Measurements from ENCODE around the gene RNF207.

RNF207 gene

GRCh38 chr1:6249739-6250689 lies 44.1 kb downstream of the RNF207 start:
- no peak for DNase-seq (ENCODE audit: low spot score)

DNA sequence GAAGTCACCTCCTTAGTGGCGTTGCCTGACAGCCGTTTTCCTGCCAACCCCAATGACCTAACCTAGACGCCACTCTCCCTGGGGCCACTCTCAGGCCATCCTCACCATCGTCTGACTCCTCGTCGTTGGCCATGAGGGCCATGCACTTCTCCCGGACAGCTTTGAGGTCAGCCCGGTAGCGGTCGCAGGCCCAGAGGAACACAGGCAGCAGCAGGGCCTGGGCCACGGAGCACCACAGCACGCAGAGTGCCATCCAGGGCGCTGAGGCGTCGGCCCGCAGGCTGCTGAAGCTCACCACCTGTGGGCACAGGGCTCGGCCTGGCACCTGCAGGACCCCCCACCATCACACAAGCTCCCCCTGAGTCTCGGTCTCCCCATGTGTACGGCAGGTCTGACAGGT lies 45.3 kb downstream of the RNF207 start:
- no peak for DNase-seq (ENCODE audit: low spot score)

DNA sequence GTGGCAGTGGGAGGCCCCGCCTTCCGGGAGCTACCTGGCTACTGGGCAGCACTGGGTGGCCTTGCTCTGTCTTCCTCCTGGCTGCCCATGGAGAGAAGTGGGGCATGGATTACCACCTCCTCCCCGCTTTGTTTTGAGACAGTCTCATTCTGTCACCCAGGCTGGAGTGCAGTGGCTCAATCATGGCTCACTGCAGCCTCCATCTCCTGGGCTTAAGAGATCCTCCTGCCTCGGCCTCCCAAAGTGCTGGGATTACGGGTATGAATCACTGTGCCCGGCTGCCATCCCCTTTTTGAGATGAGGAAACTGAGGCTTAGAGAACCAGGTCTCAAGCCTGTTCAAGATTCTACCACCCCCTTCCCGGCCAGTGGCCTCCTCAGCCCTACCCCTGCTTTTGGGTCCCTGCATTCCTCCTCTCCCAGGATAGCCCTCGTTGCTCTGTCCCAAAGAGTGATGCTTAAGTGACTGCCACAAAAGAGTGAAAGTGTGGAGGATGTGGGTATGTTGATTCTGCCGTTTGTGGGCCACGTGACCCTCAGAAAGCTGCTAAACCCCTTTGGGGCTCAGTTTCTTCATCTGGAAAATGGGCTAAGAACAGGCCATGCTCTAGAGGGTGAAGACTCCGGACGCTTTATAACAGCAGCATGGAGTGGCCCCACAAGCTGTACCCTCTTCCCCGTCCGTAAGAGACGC lies 45.9 kb downstream of the RNF207 start:
- no peak for DNase-seq (ENCODE audit: low spot score)

- DNase-seq (ENCODE audit: low spot score) = no peak
These were observed 46.4 kb downstream of the RNF207 start for GRCh38 chr1:6252374-6252710.

- DNase-seq (ENCODE audit: low spot score) = no peak
These were observed 47.5 kb downstream of the RNF207 start for GRCh38 chr1:6253380-6253779.

DNA sequence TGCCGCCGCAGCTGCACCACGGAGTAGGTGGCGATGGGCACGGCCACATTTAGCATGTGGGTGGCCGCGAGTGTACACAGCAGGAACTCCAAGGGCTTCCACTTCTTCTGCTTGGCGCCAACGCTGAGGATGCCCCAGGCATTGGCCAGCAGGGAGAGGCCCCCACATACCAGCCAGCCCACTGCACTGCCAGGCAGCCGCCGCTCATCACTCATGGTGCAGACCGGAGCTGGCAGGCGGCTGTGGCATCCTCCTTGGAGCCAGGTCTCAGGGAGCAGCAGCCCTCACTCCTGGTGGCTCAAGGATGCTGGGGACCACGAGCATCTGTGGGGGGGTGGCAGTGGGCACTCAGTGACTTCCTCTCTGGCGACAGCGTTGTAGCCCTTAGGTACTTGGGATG lies 48.8 kb downstream of the RNF207 start:
- no peak for DNase-seq (ENCODE audit: low spot score)

- no peak for DNase-seq (ENCODE audit: low spot score)
These were observed 50.7 kb downstream of the RNF207 start for GRCh38 chr1:6256645-6257044.

- DNase-seq (ENCODE audit: low spot score) = no peak
These were observed 51.7 kb downstream of the RNF207 start for GRCh38 chr1:6257541-6258069.

- DNase-seq (ENCODE audit: low spot score) = no peak
These were observed 52.8 kb downstream of the RNF207 start for GRCh38 chr1:6258675-6259074.

DNA sequence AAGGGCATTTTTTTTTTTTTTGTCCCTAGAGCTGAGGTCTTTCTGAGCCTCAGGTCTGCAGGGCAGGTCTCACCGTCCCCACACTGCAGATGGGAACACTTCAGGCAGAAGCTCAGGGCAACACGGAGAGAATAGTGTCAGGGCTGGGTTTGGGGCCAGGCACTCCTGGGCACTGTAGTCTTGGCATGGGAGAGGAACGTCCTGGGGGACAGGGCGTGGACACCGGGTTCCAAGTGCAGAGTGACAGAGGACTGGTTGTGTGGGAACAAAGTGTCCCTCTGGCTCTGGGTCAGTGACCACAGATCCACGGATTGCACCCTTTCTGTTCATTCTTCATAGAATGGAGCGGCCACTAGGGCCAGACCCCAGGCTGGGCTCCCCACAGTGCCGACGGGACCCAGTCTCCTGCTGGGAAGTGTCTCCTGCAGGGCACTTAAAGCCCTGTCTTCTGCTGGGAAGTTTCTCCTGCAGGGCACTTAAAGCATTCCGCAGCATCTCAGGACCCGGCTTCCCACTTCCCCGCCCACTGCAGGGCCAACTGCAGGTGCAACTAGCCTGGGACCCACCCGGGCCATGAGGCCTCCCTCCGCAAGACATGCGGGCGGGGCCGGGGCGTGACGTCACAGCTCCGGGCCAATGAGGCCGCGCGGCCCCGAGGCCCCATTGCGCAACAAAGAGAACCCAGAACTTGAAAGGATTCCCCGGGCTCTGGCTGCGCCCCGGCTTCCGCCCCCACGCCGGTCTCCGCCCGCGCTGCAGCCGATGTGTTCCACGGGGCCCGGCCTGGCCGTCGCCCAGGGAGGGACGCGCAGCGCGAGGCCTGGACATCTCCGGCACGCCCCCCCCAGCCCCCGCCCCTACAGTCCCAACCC lies 53.8 kb downstream of the RNF207 start:
- DNase-seq (ENCODE audit: low spot score) = peak; percentile 70

GRCh38 chr1:6260433-6260934 lies 54.6 kb downstream of the RNF207 start:
- DNase-seq (ENCODE audit: low spot score) = no peak

DNA sequence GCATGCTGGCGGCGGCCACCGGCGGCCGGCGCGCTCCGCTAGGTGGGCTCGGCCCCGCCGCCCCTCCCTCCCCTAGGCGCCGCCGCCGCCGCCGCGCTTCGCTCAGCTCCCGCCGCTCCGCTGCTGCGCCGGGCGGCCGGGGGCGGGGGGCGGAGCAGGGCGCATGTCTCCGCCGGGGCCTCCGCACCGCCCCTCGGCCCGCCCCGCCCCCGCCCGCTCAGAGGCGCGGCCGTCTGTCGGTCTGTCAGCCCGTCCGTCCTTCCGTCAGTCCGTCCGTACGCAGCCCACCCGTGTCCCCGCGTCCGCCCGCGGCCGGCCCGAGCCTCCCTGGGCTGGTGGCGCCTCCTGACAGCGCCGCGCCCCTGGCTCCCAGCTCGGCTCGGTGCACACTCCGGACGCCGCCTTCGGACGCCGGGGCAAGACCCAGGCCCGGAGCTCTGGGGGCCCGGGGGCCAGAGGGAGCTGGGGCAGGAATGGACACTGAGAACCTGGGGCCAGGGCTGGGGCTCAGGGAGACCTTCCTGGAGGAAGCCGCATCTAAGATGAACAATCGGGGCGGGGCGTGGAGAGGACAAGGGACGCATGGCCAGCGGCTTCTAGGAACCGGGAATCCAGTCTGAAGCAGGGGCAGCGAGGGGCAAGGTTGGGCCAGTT lies 55.2 kb downstream of the RNF207 start, which contains the start of gene GPR153:
GPR153 (minus strand) TSS at position 138 of the 654 bp plus-strand sequence. CDS start 6,193 bp downstream, outside the sequence.
- DNase-seq (ENCODE audit: low spot score) = peak; percentile 16

DNA sequence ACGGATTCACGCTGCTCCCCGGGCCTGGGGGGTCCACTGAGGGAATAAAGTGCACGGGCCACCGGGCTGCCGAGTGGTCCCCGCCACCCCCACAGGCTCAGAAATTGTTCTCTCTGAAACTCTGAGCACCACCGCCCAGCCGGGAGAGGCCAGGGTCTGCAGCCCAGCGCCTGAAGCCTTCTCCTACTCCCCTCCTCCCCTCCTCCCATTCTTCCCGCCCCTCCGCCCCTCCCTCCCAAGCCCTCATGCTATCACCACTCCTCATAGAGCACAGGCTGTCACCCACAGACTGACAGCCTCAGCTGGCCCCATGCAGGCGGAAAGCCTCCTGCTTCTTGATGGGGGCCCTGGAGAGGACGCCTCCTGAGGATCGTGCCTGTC lies 55.7 kb downstream of the RNF207 start:
- DNase-seq (ENCODE audit: low spot score) = no peak

DNA sequence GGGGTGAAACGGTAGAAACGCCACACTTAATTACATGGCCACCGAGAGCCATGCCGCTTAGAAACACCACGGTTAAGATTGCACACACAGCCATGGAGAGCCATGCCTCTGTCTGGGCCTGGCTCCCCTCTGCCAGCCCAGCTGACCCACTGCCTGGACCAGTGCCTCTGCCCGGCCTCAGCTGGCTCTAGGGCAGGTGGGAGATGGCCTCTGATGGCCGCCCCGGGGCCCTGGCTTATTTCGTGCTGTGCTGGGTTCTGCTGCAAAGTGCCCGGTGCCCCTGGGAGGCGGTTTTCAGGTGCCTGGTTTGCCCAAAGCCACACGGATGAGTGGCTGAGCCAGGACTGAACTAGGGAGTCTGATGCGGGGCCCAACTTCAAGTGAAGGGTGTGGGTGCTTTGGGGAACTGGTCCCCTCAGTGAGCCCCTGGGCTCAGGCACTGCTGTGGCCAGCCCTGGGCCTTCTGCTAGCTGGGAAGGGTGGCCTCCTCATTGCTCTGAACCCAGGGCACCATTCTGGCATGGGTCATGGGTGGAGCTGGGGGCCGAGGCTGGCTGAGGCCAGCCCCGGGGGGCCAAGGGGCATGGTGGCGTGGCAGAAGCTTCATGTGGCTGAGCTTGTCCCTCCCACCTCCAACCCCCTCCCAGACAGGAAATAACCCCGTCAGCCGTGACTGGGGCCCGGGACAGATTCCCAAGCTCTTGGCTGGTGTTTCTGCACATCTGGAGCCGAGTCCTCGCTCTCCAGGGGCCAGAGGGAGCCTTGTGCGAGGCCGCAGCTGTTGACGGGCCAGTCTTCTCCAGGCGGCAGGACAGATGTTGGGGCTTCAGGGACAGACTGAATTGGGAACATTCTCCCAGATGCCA lies 56.9 kb downstream of the RNF207 start:
- DNase-seq (ENCODE audit: low spot score) = no peak

- no peak for DNase-seq (ENCODE audit: low spot score)
These were observed 57.8 kb downstream of the RNF207 start for GRCh38 chr1:6263716-6264115.

- no peak for DNase-seq (ENCODE audit: low spot score)
These were observed 59.2 kb downstream of the RNF207 start for GRCh38 chr1:6265151-6265550.

GRCh38 chr1:6266641-6267040 lies 60.7 kb downstream of the RNF207 start:
- no peak for DNase-seq (ENCODE audit: low spot score)

DNA sequence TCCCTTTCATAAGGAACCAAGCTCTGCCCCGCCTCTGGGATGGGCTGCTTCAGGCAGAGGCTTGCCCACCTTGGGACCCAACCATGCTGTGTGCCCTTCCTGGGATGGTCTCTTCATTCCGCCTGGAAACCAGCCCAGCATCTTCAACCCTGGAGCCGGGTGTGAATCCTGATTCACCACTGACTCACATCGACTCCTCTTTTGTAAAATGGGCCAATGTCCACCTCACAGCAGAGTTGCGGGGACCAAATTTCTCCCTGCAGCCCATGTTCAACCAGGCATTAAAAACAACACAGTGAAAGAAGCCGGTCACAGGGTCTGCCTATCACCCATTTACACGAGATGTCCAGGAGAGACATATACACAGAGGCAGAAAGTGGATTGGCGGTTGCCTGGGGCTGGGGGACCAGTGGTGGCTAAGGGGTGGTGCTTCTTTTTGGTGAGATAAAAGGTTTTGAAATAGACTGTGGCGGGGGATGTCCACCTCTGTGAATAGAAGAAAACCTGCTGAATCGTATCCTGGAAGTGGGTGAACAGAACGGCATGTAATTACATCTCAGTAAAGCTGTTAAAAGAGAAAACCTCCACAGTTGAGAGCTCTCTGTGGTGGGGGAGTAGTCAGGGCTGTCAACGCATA lies 61.9 kb downstream of the RNF207 start:
- DNase-seq (ENCODE audit: low spot score) = no peak

- no peak for DNase-seq (ENCODE audit: low spot score)
These were observed 62.5 kb downstream of the RNF207 start for GRCh38 chr1:6268415-6268814.

- no peak for DNase-seq (ENCODE audit: low spot score)
These were observed 63.4 kb downstream of the RNF207 start for GRCh38 chr1:6269296-6269695.
